GM23338 (cell line): ENCODE measurements around the gene SDHB. TPM values are rescaled to one million over a fixed set of nuclear protein-coding genes. Genes with fewer than 3 reads are reported as not detected.

Experiments used
- ATAC-seq: fragments of 200-7000 bp; cut with Tn5 transposase; 3 replicates; pipeline ENCODE4 v1.9.1; 2020
- DNase-seq: peaks from one replicate; pipeline ENCODE4 v3.0.0-alpha.2; 2015; ENCODE audit warnings: low spot score
- H2AFZ ChIP-seq: fragments of 200-600 bp; sonication (generic); 2 replicates; pipeline ENCODE4 v1.8.0; 2016; ENCODE audit warnings: antibody characterized with exemption, mild to moderate bottlenecking, moderate library complexity
- H3F3A ChIP-seq: fragments of 200-600 bp; sonication (generic); replicated peaks from 2 replicates; pipeline ENCODE4 v1.8.0; 2017; ENCODE audit warnings: antibody characterized with exemption, mixed run types, low read depth
- H3K27ac ChIP-seq: fragments of 200-600 bp; sonication (generic); 2 replicates; pipeline ENCODE4 v1.6.1; 2016; ENCODE audit warnings: low read depth
- H3K27me3 ChIP-seq: fragments of 200-600 bp; sonication (generic); 2 replicates; pipeline ENCODE4 v1.8.0; 2016; ENCODE audit warnings: mild to moderate bottlenecking, mixed run types, moderate library complexity; ENCODE audit not compliant: insufficient read depth
- H3K36me3 ChIP-seq: fragments of 200-600 bp; sonication (generic); 2 replicates; pipeline ENCODE4 v1.8.0; 2016; ENCODE audit warnings: mild to moderate bottlenecking; ENCODE audit not compliant: insufficient read depth
- H3K4me1 ChIP-seq: fragments of 200-600 bp; sonication (generic); 2 replicates; pipeline ENCODE4 v1.8.0; 2016; ENCODE audit warnings: mild to moderate bottlenecking, moderate library complexity; ENCODE audit not compliant: insufficient read depth
- H3K4me2 ChIP-seq: fragments of 200-600 bp; sonication (generic); 2 replicates; pipeline ENCODE4 v1.7.1; 2017; ENCODE audit warnings: mixed run types
- H3K4me3 ChIP-seq: fragments of 200-600 bp; sonication (generic); 2 replicates; pipeline ENCODE4 v1.6.1; 2016; ENCODE audit warnings: mixed run types
- H3K79me2 ChIP-seq: fragments of 200-600 bp; sonication (generic); replicated peaks from 2 replicates; pipeline ENCODE4 v1.8.0; 2017; ENCODE audit warnings: mild to moderate bottlenecking; ENCODE audit not compliant: insufficient read depth
- H3K9me2 ChIP-seq: fragments of 200-600 bp; sonication (generic); 2 replicates; pipeline ENCODE4 v1.8.0; 2017; ENCODE audit not compliant: insufficient read depth
- H4K20me1 ChIP-seq: fragments of 200-600 bp; sonication (generic); replicated peaks from 2 replicates; pipeline ENCODE4 v1.8.0; 2017; ENCODE audit warnings: mild to moderate bottlenecking; ENCODE audit not compliant: insufficient read depth
- H3K27ac Mint-ChIP-seq: 2 replicates; pipeline ENCODE4 v1.8.0; 2020; ENCODE audit warnings: inconsistent platforms, mild to moderate bottlenecking, moderate library complexity, mixed read lengths
- H3K27me3 Mint-ChIP-seq: 3 replicates; pipeline ENCODE4 v1.8.0; 2022; ENCODE audit warnings: low read depth, mild to moderate bottlenecking, moderate library complexity, mixed read lengths, inconsistent platforms; ENCODE audit not compliant: insufficient read depth, poor library complexity
- H3K36me3 Mint-ChIP-seq: 3 replicates; pipeline ENCODE4 v1.8.0; 2021; ENCODE audit warnings: low read depth, mild to moderate bottlenecking, inconsistent platforms, moderate library complexity, mixed read lengths
- H3K4me1 Mint-ChIP-seq: 3 replicates; pipeline ENCODE4 v1.8.0; 2020; ENCODE audit warnings: mild to moderate bottlenecking, inconsistent platforms, mixed read lengths
- H3K4me3 Mint-ChIP-seq: 3 replicates; pipeline ENCODE4 v1.8.0; 2021; ENCODE audit warnings: moderate library complexity, mild to moderate bottlenecking, inconsistent platforms, mixed read lengths
- H3K9me3 Mint-ChIP-seq: 3 replicates; pipeline ENCODE4 v1.8.0; 2020; ENCODE audit warnings: moderate library complexity, mild to moderate bottlenecking, inconsistent platforms, mixed read lengths
- CREB1 ChIP-seq: fragments of 250-450 bp; sonication (Bioruptor Pico); IDR thresholded peaks from 2 replicates; pipeline ENCODE4 v1.5.0; 2020; ENCODE audit warnings: low read depth, mild to moderate bottlenecking, moderate library complexity
- EZH2 ChIP-seq: fragments of 200-600 bp; sonication (generic); IDR thresholded peaks from one replicate; pipeline ENCODE4 v1.8.0; 2017; ENCODE audit warnings: antibody characterized with exemption, mild to moderate bottlenecking, low read depth; ENCODE audit not compliant: unreplicated experiment
- EZH2phosphoT487 ChIP-seq: fragments of 200-600 bp; sonication (generic); IDR thresholded peaks from one replicate; pipeline ENCODE4 v1.8.1; 2018; ENCODE audit warnings: antibody characterized with exemption; ENCODE audit not compliant: unreplicated experiment
- JUNB ChIP-seq: IDR thresholded peaks from one replicate; pipeline ENCODE4 v1.6.1; 2016; ENCODE audit warnings: antibody characterized with exemption; ENCODE audit not compliant: unreplicated experiment
- NANOG ChIP-seq: IDR thresholded peaks from 2 replicates; pipeline ENCODE4 v1.6.1; 2016; ENCODE audit warnings: antibody characterized with exemption, borderline replicate concordance
- POLR2AphosphoS5 ChIP-seq: IDR thresholded peaks from 2 replicates; pipeline ENCODE4 v1.6.1; 2016; ENCODE audit warnings: antibody characterized with exemption, low read depth
- STAT1 ChIP-seq: IDR thresholded peaks from one replicate; pipeline ENCODE4 v1.6.1; 2016; ENCODE audit warnings: antibody characterized with exemption; ENCODE audit not compliant: unreplicated experiment
- ZNF114 ChIP-seq: fragments of 250-450 bp; sonication (Bioruptor Pico); IDR thresholded peaks from 2 replicates; pipeline ENCODE4 v1.5.0; 2020; ENCODE audit warnings: mild to moderate bottlenecking, moderate library complexity
- ZNF331 ChIP-seq: fragments of 250-450 bp; sonication (Bioruptor Pico); IDR thresholded peaks from 2 replicates; pipeline ENCODE4 v1.5.0; 2020; ENCODE audit warnings: low read depth, mild to moderate bottlenecking, moderate library complexity
- polyA plus RNA-seq: library from polyadenylated mRNA; unstranded; fragments of >200 nt; fragmentation: Nextera tagmentation; extraction: Ambion mirVana; gene quantifications from 2 replicates; pipeline ENCODE4 v1.2.1, GENCODE V29; 2016
- total RNA-seq: library from RNA; depleted of rRNA; stranded (reverse); fragments of >200 nt; shearing (Covaris generic); gene quantifications from 2 replicates; pipeline ENCODE4 v1.2.3, GENCODE V29; 2014
- TF ChIP-seq, protein P1 (sequence below), 2 experiments: fragments of 200-600 bp in 1 of 2; sonication (generic) in 1 of 2; conservative IDR thresholded peaks; 2 replicates each; pipeline versions ENCODE4 v1.5.1 to v1.6.1; 2016 to 2017; ENCODE audit warnings: antibody characterized with exemption in 2 of 2, low read depth in 2 of 2, mild to moderate bottlenecking in 2 of 2, moderate library complexity in 1 of 2
- TF ChIP-seq, protein P2 (sequence below): fragments of 250-450 bp; sonication (Bioruptor Pico); IDR thresholded peaks from 2 replicates; pipeline ENCODE4 v1.5.0; 2020; ENCODE audit warnings: mild to moderate bottlenecking, moderate library complexity
- TF ChIP-seq, protein P3 (sequence below): IDR thresholded peaks from 2 replicates; pipeline ENCODE4 v1.6.1; 2016; ENCODE audit warnings: antibody characterized with exemption
- TF ChIP-seq, protein P4 (sequence below): IDR thresholded peaks from one replicate; pipeline ENCODE4 v1.6.1; 2018; ENCODE audit warnings: antibody characterized with exemption; ENCODE audit not compliant: unreplicated experiment

The SDHB gene
- total and polyA plus RNA-seq, 2 experiments from 2014 or later: 72.8 to 112 TPM

DNA sequence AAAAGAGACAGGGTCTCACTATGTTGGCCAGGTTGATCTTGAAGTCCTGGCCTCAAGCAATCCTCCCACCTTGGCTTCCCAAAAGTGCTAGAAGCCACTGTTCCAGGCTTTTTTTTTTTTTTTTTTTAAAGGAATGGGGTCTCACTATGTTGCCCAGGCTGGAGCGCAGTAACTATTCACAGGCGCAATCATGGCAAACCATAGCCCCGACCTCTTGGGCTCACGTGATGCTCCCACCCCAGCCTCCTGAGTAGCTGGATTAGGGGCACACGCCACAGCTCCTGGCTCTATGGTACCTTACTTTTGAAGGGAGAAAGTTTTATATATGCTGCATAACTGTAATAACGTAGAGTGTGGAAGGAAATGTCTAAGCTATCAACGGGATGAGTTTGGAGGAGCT is 36.4 kb downstream of the SDHB start:
- H3K27ac ChIP-seq: no peak overlapping the region
- H3K27me3 Mint-ChIP-seq: peaks cover 19% of the 10 kb centered on the region
- H3K27ac Mint-ChIP-seq: no peak overlapping the region
- H3K27me3 ChIP-seq: no peaks in the 10 kb centered on the region
- DNase-seq: no peak
- no peaks in the 10 kb centered on the region for H3K79me2 ChIP-seq
- peaks cover 9% of the 10 kb centered on the region for H3K36me3 ChIP-seq
- TF ChIP-seq, protein P1, sequence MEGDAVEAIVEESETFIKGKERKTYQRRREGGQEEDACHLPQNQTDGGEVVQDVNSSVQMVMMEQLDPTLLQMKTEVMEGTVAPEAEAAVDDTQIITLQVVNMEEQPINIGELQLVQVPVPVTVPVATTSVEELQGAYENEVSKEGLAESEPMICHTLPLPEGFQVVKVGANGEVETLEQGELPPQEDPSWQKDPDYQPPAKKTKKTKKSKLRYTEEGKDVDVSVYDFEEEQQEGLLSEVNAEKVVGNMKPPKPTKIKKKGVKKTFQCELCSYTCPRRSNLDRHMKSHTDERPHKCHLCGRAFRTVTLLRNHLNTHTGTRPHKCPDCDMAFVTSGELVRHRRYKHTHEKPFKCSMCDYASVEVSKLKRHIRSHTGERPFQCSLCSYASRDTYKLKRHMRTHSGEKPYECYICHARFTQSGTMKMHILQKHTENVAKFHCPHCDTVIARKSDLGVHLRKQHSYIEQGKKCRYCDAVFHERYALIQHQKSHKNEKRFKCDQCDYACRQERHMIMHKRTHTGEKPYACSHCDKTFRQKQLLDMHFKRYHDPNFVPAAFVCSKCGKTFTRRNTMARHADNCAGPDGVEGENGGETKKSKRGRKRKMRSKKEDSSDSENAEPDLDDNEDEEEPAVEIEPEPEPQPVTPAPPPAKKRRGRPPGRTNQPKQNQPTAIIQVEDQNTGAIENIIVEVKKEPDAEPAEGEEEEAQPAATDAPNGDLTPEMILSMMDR (conservative IDR thresholded peaks at IDR 0.05; ENCODE audit: low read depth in 2 of 2): no peak
- no peak for TF ChIP-seq CREB1 (CRISPR knock-in tag)
- no peak for TF ChIP-seq JUNB
- TF ChIP-seq STAT1: no peak
- TF ChIP-seq NANOG: no peak
- no peak for TF ChIP-seq ZNF114
- TF ChIP-seq ZNF331 (CRISPR knock-in tag): no peak
- TF ChIP-seq, protein P2, sequence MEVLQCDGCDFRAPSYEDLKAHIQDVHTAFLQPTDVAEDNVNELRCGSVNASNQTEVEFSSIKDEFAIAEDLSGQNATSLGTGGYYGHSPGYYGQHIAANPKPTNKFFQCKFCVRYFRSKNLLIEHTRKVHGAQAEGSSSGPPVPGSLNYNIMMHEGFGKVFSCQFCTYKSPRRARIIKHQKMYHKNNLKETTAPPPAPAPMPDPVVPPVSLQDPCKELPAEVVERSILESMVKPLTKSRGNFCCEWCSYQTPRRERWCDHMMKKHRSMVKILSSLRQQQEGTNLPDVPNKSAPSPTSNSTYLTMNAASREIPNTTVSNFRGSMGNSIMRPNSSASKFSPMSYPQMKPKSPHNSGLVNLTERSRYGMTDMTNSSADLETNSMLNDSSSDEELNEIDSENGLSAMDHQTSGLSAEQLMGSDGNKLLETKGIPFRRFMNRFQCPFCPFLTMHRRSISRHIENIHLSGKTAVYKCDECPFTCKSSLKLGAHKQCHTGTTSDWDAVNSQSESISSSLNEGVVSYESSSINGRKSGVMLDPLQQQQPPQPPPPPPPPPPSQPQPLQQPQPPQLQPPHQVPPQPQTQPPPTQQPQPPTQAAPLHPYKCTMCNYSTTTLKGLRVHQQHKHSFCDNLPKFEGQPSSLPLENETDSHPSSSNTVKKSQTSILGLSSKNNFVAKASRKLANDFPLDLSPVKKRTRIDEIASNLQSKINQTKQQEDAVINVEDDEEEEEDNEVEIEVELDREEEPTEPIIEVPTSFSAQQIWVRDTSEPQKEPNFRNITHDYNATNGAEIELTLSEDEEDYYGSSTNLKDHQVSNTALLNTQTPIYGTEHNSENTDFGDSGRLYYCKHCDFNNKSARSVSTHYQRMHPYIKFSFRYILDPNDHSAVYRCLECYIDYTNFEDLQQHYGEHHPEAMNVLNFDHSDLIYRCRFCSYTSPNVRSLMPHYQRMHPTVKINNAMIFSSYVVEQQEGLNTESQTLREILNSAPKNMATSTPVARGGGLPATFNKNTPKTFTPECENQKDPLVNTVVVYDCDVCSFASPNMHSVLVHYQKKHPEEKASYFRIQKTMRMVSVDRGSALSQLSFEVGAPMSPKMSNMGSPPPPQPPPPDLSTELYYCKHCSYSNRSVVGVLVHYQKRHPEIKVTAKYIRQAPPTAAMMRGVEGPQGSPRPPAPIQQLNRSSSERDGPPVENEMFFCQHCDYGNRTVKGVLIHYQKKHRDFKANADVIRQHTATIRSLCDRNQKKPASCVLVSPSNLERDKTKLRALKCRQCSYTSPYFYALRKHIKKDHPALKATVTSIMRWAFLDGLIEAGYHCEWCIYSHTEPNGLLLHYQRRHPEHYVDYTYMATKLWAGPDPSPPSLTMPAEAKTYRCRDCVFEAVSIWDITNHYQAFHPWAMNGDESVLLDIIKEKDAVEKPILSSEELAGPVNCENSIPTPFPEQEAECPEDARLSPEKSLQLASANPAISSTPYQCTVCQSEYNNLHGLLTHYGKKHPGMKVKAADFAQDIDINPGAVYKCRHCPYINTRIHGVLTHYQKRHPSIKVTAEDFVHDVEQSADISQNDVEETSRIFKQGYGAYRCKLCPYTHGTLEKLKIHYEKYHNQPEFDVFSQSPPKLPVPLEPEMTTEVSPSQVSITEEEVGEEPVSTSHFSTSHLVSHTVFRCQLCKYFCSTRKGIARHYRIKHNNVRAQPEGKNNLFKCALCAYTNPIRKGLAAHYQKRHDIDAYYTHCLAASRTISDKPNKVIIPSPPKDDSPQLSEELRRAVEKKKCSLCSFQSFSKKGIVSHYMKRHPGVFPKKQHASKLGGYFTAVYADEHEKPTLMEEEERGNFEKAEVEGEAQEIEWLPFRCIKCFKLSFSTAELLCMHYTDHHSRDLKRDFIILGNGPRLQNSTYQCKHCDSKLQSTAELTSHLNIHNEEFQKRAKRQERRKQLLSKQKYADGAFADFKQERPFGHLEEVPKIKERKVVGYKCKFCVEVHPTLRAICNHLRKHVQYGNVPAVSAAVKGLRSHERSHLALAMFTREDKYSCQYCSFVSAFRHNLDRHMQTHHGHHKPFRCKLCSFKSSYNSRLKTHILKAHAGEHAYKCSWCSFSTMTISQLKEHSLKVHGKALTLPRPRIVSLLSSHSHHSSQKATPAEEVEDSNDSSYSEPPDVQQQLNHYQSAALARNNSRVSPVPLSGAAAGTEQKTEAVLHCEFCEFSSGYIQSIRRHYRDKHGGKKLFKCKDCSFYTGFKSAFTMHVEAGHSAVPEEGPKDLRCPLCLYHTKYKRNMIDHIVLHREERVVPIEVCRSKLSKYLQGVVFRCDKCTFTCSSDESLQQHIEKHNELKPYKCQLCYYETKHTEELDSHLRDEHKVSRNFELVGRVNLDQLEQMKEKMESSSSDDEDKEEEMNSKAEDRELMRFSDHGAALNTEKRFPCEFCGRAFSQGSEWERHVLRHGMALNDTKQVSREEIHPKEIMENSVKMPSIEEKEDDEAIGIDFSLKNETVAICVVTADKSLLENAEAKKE (CRISPR knock-in tag): no peak
- TF ChIP-seq EZH2: no peak
- TF ChIP-seq, protein P3, sequence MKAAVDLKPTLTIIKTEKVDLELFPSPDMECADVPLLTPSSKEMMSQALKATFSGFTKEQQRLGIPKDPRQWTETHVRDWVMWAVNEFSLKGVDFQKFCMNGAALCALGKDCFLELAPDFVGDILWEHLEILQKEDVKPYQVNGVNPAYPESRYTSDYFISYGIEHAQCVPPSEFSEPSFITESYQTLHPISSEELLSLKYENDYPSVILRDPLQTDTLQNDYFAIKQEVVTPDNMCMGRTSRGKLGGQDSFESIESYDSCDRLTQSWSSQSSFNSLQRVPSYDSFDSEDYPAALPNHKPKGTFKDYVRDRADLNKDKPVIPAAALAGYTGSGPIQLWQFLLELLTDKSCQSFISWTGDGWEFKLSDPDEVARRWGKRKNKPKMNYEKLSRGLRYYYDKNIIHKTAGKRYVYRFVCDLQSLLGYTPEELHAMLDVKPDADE: no peak
- TF ChIP-seq EZH2phosphoT487: no peak
- TF ChIP-seq, protein P4, sequence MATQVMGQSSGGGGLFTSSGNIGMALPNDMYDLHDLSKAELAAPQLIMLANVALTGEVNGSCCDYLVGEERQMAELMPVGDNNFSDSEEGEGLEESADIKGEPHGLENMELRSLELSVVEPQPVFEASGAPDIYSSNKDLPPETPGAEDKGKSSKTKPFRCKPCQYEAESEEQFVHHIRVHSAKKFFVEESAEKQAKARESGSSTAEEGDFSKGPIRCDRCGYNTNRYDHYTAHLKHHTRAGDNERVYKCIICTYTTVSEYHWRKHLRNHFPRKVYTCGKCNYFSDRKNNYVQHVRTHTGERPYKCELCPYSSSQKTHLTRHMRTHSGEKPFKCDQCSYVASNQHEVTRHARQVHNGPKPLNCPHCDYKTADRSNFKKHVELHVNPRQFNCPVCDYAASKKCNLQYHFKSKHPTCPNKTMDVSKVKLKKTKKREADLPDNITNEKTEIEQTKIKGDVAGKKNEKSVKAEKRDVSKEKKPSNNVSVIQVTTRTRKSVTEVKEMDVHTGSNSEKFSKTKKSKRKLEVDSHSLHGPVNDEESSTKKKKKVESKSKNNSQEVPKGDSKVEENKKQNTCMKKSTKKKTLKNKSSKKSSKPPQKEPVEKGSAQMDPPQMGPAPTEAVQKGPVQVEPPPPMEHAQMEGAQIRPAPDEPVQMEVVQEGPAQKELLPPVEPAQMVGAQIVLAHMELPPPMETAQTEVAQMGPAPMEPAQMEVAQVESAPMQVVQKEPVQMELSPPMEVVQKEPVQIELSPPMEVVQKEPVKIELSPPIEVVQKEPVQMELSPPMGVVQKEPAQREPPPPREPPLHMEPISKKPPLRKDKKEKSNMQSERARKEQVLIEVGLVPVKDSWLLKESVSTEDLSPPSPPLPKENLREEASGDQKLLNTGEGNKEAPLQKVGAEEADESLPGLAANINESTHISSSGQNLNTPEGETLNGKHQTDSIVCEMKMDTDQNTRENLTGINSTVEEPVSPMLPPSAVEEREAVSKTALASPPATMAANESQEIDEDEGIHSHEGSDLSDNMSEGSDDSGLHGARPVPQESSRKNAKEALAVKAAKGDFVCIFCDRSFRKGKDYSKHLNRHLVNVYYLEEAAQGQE: no peak
- no peak for TF ChIP-seq POLR2AphosphoS5
- peaks cover 9% of the 10 kb centered on the region; the same call in 1 of the 2 replicates for H3F3A ChIP-seq
- H3K9me2 ChIP-seq: no peaks in the 10 kb centered on the region
- H3K4me1 Mint-ChIP-seq: peaks cover 37% of the 10 kb centered on the region
- H3K4me3 Mint-ChIP-seq: no peak overlapping the region
- no peak for ATAC-seq
- peaks cover 37% of the 10 kb centered on the region for H3K4me1 ChIP-seq
- no peak overlapping the region for H3K4me2 ChIP-seq
- no peaks in the 10 kb centered on the region for H3K9me3 Mint-ChIP-seq
- no peak overlapping the region for H2AFZ ChIP-seq
- H3K4me3 ChIP-seq: no peak overlapping the region
- H3K36me3 Mint-ChIP-seq: peaks cover 46% of the 10 kb centered on the region
- H4K20me1 ChIP-seq: peaks cover 8% of the 10 kb centered on the region; the same call in 1 of the 2 replicates
